Lower leg skin (tissue), 4 donors: Measurements from ENCODE around the gene SCRN1. TPM values are rescaled to one million over a fixed set of nuclear protein-coding genes. Genes with fewer than 3 reads are reported as not detected.

ENCODE experiments used
- DNase-seq, 2 donors: peaks; one replicate each; pipeline ENCODE4 v3.0.0-alpha.2; 2019; ENCODE audit warnings: low spot score in 2 of 2
- H3K4me3 ChIP-seq: fragments of 200-600 bp; sonication (generic); 2 replicates; pipeline ENCODE4 v1.5.1; 2017; ENCODE audit warnings: mild to moderate bottlenecking, low read depth; ENCODE audit not compliant: poor library complexity, severe bottlenecking
- POLR2A ChIP-seq, 2 donors: fragments of 450-650 bp; IDR thresholded peaks; one replicate each; pipeline ENCODE4 v1.6.1; 2016 to 2017; ENCODE audit warnings: antibody characterized with exemption in 2 of 2, mild to moderate bottlenecking in 1 of 2, moderate library complexity in 1 of 2
- WGBS, 2 donors: methylation state at CpG; one replicate each; pipeline ENCODE4 v1.1.5; 2018; 5-methylcytosine and 5-hydroxymethylcytosine counted together
- intact Hi-C: fragments of 100-400 bp; cut with DNase I; formaldehyde crosslinking; loops from one replicate; pipeline ENCODE4 v1.15.0; 2023; ENCODE audit warnings: low total_unique reads
- total RNA-seq, 4 donors: library from RNA; depleted of rRNA; stranded (reverse); fragments of >200 nt; gene quantifications; one replicate each; pipeline ENCODE4 v1.1.0, GENCODE V29; 2016
- TF ChIP-seq, protein P1 (sequence below), 3 donors: fragments of 450-650 bp; IDR thresholded peaks; one replicate each; pipeline ENCODE4 v1.5.1; 2016; ENCODE audit warnings: antibody characterized with exemption in 3 of 3, mild to moderate bottlenecking in 3 of 3, moderate library complexity in 2 of 3

Gene SCRN1
- total RNA-seq, 4 donors from 2014 or later: 8.5 to 17.9 (median 11.5) TPM

DNA sequence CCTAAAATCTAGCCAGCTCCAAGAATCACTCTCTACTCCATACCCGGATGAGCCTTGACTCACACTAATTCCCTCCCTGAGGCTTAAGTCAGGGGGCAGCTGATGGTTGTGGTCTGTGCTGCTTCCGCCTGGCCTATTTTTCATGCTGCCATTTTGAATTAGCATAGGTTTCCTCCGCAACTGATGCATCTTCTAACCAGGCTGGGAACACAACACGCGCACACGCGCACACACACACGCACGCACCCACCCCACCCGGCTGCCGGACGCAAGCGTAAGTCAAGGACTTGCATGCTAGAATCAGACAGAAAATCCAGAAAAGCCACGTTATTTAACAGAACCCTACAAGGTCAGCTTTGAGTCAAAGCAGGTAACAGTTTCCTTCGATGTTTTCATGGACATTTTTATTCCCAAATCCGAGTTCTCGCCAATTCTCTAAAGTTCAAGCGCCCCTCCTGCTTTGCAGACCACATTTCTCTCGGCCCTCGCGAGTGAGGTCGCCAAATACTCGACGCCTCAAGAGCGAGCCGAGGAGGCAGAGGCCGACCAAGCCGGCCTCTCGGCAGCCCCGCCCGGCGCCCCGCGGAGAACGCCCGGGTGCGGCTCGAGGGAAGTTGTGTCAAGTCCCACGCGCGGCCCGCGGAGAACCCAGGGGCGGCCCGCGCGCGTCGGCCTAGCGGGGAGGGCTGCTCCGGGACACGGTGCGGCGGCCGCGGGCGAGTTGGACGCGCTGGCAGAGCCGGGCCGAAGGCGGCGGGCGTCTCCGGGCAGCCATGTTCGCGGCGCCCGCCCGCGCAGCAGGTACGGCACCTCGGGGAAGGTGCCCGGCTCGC, 961 bp downstream of the SCRN1 start:
- TF ChIP-seq POLR2A (IDR thresholded peaks at IDR 0.05): no peak
- TF ChIP-seq, protein P1, sequence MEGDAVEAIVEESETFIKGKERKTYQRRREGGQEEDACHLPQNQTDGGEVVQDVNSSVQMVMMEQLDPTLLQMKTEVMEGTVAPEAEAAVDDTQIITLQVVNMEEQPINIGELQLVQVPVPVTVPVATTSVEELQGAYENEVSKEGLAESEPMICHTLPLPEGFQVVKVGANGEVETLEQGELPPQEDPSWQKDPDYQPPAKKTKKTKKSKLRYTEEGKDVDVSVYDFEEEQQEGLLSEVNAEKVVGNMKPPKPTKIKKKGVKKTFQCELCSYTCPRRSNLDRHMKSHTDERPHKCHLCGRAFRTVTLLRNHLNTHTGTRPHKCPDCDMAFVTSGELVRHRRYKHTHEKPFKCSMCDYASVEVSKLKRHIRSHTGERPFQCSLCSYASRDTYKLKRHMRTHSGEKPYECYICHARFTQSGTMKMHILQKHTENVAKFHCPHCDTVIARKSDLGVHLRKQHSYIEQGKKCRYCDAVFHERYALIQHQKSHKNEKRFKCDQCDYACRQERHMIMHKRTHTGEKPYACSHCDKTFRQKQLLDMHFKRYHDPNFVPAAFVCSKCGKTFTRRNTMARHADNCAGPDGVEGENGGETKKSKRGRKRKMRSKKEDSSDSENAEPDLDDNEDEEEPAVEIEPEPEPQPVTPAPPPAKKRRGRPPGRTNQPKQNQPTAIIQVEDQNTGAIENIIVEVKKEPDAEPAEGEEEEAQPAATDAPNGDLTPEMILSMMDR (IDR thresholded peaks at IDR 0.05): no peak
- intact Hi-C loops: no loop called here
- peak overlapping the region; percentile 93 for H3K4me3 ChIP-seq
- DNase-seq: no peak
- 7 to 28% methylated on average over 26 to 56 of the region's 75 CpGs for whole genome bisulfite sequencing, 2 donors

DNA sequence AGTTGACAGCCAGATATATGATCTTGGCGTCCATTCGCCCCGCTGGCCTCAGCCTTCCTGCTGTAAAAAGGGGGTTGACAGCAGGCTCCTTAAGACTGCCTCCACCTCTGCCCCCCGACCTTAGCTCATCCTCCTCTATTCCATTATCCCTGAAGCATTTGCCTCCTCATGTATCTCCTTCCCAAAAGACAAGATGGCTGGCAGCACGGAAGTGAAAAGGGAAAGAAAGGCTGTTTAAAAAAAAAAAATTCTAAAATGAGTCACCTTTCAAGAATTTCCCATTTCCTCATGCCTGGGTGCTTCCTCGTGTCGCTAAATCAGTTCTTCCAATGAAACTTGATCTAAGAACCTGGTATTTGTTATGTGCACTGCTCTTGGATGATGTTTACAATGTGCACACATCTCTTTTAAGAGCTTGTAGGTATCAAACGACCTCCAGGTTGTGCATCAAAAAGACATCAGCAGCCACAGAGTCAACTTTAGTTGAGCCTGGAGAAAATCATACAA, 1.7 kb downstream of the SCRN1 start:
- intact Hi-C loops: no loop called here

DNA sequence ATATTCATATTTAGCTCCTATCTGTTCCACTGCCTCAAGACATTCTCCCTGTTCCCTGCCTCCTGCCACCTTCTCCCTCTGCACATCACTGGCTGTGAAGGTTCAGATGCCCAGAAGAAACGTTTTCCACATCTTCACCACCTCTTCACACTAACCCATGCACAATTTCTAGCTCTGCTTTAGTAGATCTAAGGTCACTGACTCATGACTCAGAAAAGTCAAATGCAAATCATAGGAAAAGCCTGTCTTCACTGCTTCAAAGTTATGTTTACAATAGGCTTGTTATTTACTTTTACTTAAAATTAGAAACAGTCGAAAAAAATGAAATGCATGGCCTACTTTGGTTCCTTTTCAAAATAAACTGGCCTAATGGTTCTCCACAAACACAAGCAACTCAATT, 2.5 kb downstream of the SCRN1 start:
- intact Hi-C loops: no loop called here
- H3K4me3 ChIP-seq: no peak overlapping the region
- no peak for DNase-seq
- WGBS, 2 donors: 55 to 69% methylated on average over 2 of the region's 2 CpGs
- TF ChIP-seq, protein P1 (IDR thresholded peaks at IDR 0.05): no peak
- TF ChIP-seq POLR2A (IDR thresholded peaks at IDR 0.05): no peak

More for the DNA sequence above, 1.7 kb downstream of the SCRN1 start:
- no peak for DNase-seq
- H3K4me3 ChIP-seq: no peak overlapping the region
- TF ChIP-seq POLR2A (IDR thresholded peaks at IDR 0.05): no peak
- TF ChIP-seq, protein P1 (IDR thresholded peaks at IDR 0.05): no peak
- WGBS, 2 donors: 40 to 46% methylated on average over 8 of the region's 8 CpGs

DNA sequence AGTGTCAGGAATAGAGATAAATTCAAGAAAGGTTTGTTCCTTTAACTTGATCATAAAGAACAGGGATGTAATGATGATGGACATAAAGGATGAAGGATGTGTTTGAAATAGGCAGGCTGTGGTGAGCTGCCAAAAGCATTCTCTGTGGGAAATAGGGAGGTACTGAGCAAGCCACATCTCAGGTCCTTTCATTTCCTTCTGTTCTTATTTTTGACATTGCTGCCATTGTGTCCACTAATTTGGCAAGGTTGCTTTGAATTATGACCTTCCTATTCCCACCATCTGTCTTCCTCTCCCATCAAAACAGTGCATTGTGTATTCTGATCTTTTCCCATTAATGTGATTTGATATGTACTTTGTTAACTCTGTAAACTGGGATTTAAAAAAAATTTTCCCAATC, 9.4 kb downstream of the SCRN1 start:
- TF ChIP-seq POLR2A (IDR thresholded peaks at IDR 0.05): no peak
- TF ChIP-seq, protein P1 (IDR thresholded peaks at IDR 0.05): no peak
- no peak for DNase-seq
- H3K4me3 ChIP-seq: no peak overlapping the region
- intact Hi-C loops: no loop called here

DNA sequence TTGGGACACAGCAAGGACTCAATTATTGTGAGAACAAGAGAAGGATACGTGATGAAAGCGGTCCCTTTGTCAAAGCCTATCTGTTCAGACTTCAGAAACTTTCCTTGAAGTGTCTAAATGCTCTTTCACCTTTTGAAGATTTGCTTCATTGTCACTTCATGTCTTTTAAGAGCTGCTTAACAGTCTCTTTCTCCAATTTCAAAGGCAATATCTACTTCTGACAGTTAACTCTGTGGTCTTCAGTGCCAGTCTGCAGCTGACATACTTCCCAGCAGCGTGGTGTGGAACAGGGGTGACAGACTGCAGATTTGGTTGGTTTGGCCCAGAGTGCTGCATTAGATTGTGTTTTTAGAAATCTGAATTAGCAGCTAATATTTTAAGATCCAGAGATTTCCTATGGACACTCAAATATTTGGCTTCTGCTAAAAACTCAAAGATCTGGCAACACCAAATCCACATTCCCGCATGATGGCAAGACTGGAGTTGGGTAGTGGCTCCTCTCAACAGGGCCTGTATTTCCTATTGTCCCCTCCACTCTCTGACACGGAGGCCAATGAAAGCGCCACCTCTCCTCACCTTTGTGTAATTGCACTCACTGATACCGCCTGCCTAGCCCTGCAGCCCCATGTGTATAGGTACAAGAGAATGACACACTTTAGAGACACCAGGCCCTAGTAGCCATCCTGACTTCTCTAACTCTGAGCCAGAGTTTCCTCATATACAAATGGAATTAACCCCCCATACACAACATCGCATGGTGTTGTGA, 11.5 kb downstream of the SCRN1 start:
- intact Hi-C loops: no loop called here
- DNase-seq: no peak
- TF ChIP-seq POLR2A (IDR thresholded peaks at IDR 0.05): no peak
- TF ChIP-seq, protein P1 (IDR thresholded peaks at IDR 0.05): no peak
- 90 to 94% methylated on average over 8 of the region's 8 CpGs for WGBS, 2 donors
- H3K4me3 ChIP-seq: no peak overlapping the region
